Endometrial microvascular endothelial cells (primary cell): ENCODE data around the gene PDE6H. TPM values are rescaled to one million over a fixed set of nuclear protein-coding genes. Genes with fewer than 3 reads are reported as not detected.

Experiments
- in situ Hi-C: cut with HindIII; loops from 2 replicates; pipeline ENCODE4 v1.10.0; 2017; ENCODE audit warnings: low sequenced_read_pairs, low pct_unique_long_range_greater_than_20kb; ENCODE audit errors: inconsistent ontology term
- total RNA-seq: library from RNA; depleted of rRNA; stranded (reverse); fragments of >200 nt; gene quantifications from one replicate; pipeline ENCODE4 v1.2.3, GENCODE V29; 2015; ENCODE audit errors: inconsistent ontology term

PDE6H gene
- total RNA-seq, 1 donor from 2014 or later: not detected

DNA sequence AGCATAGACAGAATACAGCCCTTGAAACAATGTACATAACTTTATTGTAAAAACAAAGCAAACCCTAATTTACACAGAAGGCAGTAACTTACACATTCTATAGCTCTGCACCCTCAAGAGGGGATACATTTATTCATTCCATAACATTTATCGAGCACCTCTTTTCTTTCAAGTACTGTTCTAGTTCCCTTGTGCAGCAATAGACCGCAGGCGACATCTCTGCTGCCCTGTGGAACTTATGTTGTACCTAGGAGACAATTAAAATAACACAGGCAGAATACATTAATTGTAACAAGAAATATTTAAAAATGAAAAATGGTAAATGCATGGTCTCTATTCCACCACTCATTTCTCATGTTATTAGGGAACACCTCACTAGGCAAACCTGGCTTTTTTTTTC is 10.0 kb upstream of the PDE6H start:
- in situ Hi-C loops: no loop called here

DNA sequence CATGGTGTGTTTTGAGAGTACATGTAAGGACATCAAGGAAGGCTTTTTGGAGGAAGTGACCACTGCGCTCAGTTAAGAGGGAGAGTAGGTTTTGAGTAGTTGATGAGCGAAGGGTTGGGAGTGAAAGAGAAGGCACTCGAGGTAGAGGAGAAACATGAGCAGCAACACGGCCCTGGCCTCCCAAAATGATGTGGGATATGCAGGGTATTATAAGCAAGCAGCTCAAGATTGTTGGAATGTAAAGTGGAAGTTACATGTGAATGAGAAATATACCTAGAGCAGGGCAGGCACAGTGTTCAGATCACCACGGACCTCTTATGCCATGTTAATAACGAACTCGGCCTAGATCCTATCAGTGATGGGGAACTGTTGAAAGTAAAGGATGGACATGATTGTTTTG is 9.3 kb upstream of the PDE6H start:
- in situ Hi-C loops: no loop called here

DNA sequence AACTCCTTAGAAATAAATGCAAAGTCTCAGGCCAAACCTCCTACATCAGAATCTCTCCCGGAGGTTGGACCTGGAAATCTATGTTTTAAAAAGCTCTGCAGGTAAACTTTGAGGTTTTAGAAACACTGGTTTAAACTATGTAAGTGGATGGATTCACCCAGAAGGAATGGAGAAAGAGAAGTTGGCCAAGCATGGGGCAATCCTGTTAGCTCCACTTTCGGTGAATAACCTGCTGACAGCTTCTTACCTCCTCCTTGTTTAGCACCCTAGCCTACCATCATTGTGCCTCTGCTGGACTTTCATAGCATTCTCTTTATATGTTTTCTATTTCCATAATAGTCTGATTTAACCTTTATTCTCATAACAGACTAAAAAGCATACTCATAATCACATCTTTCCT is 8.4 kb upstream of the PDE6H start:
- in situ Hi-C loops: no loop called here

DNA sequence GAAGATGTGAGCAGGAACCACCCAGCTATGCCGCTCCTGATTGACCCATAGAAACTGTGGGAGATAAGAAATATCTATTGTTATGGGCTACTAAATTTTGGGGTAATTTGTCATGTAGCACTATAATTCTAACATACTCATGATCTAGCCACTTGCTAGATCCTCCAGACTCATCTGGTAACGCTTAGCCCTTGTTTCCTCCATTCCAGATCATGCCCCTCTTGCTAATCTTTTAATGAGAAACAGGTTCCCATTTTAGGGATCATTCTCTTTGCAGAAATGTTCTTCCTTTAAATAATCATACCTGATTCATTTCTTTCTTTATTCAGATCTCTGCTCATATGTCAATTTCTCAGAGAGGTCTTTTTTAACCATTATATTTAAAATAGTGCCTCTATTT is 7.6 kb upstream of the PDE6H start:
- in situ Hi-C loops: no loop called here

DNA sequence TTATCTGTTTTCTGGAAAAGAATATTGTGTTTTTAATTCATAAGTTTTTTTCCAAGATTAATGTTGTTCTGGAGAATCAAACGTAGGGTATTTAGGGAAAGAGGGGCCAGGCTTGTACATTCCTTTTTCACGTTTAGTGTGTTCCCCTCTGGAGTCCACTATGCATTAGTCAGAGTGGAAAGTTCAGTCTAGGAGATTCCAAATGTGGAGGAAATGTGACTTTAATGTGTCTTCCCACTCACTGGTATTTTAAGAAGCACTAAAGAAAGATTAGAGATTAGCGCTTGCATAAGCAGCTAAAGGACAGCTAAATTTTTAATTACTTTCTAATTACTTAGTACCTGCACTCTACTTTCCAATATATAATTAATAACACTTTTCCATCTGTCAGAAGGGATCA is 4.4 kb upstream of the PDE6H start:
- in situ Hi-C loops: no loop called here

DNA sequence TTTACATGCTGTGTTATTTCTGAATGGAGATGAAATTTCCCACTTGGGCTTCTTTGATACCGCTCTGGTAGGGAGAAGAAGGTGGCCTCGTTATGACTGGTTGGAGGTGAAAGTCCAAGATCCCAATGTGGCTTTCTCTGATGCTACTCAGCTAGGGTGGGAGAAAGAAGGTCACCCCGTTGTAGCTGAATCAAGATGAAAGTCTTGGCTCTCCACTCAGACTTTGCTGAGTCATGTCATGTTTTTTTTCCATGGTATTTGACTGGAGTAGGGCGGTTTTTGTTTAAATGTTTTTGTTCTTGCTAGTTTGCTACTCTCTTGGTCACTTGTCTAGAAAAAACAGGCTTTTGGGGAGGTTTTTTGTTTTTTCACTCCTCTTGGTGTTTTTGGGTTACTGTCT is 2.4 kb upstream of the PDE6H start:
- in situ Hi-C loops: no loop called here

DNA sequence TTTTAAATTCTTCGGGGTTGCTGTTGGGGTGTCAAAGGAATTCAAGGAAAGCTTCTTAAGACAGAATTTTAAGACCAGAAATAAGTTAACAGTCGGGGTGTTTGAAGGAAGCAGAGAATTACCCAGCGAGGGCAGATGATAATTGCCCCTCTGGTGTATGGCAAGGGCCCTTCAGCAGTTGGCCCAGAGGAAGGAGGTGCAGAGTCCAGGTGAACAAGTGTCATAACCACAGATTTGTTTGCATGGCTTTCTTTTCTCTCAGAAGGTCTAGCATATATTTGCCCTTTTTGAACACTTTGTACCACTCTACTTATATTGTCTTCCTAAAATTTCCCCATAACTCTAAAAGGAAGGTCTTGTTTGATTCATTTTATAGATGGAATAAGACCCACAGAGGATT is 1.8 kb downstream of the PDE6H start:
- in situ Hi-C loops: no loop called here

DNA sequence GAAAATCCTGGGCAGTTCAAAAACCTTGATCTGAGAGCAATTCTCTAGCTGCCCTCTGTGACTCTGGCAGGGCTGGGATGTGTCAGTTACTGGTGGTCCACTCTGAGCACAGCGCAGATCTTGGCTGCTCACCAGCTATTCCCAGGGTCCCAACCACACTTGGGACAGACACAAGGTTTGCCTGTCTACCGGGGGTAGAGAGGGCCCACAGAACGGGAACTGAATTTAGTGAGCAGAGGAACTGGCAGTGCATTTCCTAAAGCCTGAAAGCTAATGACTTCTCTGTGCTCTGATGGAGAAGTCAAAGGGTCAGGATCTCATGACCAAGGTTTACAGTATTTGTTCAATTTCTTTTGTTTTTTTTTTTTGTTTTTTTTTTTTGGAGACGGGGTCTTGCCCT is 2.6 kb downstream of the PDE6H start:
- in situ Hi-C loops: no loop called here

DNA sequence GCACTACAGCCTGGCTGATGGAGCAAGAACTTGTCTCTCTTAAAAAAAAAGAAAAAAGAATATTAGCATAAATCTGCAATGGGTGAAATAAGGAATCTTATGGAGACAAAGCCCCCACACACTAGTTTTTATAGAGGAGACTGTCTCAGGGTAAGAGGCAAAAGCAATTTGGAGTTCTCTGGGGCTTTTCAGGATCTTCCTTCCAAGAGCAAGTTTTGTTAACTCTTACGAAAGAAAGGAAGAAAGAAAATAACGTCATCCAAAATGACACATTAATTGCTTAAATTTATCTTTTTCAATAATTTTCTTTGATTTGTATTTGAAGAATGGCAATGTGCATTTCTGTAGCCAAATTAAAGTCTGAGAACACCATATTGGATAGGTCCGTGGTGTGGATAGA is 3.8 kb downstream of the PDE6H start:
- in situ Hi-C loops: no loop called here

DNA sequence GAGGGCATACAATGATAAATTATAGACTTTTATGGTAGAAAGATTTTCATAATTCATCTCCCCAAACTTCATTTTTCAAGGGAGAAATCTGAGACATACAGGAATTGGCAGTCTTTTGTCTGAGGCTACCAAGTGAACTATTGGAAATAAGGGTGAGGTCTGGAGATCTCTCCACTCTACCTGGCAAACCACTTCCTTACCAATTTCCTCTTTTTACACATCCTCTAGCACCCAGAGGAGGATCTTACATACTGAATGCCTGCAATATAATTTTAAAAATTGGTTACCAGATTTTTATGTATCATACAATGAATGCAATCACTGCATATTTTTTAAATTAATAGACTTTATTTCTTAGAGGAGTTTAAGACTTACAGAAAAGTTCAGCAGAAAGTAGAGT is 6.6 kb downstream of the PDE6H start:
- in situ Hi-C loops: no loop called here

DNA sequence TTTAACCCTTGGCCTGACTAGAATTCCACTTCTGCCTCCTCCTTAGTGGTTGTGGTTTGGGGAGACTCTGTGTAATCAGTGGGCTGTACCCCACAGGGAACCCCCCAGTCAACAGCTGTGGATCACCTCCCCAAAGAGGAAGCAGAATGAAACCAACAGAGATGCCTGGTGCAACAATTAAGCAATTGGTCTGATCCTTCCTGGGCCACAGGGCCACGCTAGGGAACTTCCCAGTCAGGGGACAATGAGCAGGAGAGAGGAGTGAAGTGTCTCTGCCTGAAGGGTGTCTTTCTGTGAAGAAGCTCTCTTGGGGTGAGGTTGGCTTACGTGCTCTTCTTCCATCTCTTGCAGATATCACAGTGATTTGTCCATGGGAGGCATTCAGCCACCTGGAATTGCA is 8.2 kb downstream of the PDE6H start:
- in situ Hi-C loops: no loop called here

DNA sequence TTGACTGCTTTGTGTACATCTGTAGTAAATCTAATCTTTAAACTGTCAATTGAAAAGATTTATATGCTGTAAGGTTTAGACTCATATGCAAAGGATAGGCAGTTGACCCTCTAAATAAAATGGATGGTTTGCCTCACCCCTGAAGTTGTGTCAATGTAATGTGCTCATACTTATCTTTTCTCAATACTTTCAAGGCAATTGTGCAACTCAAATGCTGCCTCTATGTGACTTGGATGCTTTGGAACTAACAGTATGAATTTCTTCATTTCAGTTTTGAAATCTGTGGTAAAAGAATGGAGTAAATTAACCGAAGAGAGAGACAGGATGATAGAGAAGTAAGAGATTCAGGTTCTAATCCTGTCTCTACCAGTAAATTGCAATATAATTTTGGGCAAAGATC is 9.7 kb downstream of the PDE6H start:
- in situ Hi-C loops: no loop called here

DNA sequence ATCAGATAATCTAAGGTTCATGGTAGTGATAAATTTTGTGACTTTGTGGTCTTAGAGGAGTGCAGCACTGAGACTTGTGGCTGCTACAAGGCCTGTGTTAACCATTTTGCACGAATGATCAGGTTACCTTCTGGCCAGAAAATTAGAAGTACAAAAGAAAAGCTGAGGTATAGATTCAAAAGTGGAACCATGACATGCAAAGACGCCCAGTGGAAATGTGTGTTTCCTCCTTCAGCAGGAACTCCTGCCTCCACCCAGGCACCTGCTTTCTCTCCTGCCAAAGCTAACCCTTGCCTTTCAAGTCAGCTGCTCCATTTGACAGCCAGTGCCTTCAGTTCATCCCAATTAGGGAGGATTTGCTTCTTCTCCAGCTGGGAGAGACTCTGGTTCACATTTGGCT is 10.1 kb downstream of the PDE6H start:
- in situ Hi-C loops: no loop called here

DNA sequence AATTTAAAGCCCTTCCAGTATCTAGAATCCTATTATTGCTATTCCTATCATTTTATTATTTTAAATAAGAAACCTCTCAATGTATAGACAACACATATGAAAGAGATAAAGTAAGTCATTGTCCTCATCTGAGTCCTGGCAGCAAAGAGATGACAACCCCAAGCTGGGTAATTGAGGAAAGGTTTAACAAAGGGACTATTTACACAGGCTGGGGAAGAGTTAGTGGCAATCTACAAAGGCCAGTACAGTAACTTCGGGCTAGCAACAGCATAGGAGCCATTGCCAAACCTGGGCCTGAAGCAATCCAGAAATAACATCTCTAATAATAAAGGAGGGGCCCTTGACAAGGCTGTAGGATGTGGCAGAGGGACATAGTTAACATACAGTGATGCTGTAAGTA is 11.2 kb downstream of the PDE6H start:
- in situ Hi-C loops: no loop called here

DNA sequence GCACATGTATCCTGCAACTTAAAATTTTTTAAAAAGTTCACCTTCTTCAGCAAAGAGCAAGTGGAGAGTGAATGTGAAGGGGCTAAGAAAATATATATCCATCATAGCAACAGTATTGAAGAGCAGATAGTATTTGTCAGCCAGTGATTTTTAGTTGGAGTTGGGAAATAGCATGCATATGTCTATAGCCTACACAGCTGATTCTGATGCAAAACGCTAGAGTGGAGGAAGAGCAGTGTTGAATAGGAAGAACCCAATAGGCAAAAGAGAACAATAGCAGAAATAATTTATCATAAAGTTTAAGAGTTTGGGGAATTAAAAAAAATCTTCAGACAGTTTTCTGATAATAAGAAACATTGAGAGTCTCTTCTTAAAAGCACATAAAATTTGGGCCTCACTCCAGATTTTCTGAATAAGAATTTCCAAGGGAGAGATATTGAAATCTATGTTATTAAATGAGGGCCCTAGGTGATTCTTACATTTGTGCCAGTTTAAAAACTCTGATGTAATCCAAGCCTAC is 12.0 kb downstream of the PDE6H start:
- in situ Hi-C loops: no loop called here

DNA sequence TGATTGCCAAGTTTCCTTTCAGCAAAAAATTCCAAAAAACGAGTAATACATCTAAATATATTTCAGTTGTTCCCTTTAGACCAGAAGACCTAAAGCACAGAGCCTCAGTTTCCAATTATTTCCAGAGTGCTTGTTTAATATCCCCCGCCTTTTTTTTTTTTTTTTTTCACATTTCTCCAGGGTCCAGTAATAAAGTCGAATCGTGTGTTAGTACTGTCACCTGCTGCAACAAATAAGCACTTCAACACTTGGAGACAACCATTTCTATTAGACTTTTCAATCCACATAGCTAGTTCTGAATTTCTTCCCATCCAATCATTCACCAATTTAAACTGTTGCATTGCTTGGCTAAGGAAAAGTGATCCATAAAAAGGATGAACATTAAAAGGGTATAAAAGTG is 13.6 kb downstream of the PDE6H start:
- in situ Hi-C loops: no loop called here

DNA sequence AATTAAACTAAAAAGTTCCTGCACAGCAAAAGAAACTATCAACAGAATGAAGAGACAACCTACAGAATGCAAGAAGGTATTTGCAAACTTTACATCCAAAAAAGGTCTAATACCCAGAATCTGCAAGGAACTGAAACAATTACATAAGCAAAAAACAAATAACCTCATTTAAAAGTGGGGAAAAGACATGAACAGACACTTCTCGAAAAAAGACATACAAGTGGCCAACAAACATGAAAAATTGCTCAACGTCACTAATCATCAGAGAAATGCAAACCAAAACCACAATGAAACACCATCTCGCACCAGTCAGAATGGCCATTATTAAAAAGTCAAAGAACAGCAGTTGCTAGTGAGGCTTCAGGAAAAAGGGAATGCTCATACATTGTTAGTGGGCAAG is 15.2 kb downstream of the PDE6H start:
- in situ Hi-C loops: no loop called here

DNA sequence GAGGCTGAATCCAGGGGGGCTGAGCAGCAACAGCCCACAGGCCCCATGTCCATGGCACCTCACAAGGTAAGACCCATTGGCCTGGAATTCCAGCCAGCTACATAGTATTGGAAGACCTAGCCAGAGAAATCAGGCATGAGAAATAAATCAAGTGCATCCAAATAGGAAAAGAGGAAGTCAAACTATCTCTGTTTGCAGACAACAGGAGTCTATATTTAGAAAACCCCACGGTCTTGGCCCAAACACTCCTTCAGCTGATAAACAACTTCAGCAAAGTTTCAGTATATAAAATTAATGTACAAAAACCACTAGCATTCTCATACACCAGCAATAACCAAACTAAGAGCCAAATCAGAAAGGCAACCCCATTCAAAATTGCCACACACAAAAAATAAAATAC is 16.9 kb downstream of the PDE6H start:
- in situ Hi-C loops: no loop called here

DNA sequence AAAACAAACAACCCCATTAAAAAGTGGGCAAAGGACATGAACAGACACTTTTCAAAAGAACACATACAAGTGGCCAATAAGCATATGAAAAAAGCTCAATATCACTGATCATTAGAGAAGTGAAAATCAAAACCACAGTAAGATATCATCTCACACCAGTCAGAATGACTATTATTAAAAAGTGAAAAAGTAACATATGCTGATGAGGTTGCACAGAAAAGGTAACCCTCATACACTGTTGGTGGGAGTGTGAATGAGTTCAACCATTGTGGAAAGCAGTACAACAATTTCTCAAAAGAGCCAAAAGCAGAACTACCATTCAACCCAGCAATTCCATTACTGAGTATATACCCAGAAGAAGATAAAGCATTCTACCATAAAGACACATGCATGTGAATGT is 18.2 kb downstream of the PDE6H start:
- in situ Hi-C loops: no loop called here

DNA sequence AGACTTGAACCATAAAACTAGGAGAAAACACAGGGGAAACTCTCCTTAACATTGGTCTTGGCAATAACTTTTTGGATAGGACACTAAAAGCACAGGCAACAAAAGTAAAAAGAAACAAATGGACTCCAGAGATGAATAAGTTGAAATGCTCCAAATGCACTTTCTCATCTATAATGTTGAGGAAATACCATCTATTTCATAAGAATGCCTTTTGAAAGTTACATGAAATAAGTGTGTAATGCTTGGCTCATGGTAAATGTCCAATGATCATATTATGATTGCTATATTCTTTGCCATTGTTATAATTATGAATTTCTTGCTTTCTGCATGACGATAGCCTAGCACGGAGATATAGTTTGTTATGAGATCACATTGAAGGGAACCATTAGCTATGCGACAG is 19.8 kb downstream of the PDE6H start:
- in situ Hi-C loops: no loop called here

DNA sequence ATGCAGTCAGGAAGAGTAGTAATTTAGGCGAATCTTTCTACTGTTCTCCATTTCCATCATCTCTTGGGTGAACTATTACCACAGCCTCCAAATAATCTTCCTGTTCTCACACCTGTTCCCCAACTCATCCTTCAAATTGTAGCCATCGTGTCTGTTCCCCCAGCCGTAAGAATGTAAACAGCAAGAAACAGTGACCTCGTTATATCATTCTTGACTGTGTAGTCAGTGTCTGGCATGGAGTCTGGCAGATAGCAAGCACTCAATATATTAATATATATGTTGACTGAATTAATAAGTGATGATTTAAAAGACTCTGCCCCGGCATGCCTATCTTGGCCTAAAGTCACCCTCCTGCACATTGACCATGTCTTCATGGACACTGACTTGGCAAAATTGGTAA is 20.3 kb downstream of the PDE6H start:
- in situ Hi-C loops: no loop called here
